GM12864 (cell line): ENCODE results near the gene TBC1D17.

ENCODE experiments used
- DNase-seq: peaks from one replicate; pipeline ENCODE4 v3.0.0-alpha.2; 2011; ENCODE audit warnings: low read depth
- H3K4me3 ChIP-seq: 2 replicates; pipeline ENCODE4 v1.5.1; 2011; ENCODE audit warnings: mild to moderate bottlenecking, low read depth, low read length, control low read depth
- CTCF ChIP-seq: IDR thresholded peaks from 2 replicates; pipeline ENCODE4 v1.5.1; 2011; ENCODE audit warnings: low read depth, mild to moderate bottlenecking, moderate library complexity, low read length, control low read depth, inconsistent platforms; ENCODE audit errors: missing control alignments

The TBC1D17 gene

GRCh38 chr19:49916839-49917733 lies 39.6 kb downstream of the TBC1D17 start:
- no peak overlapping the region for H3K4me3 ChIP-seq
- DNase-seq, result no peak
- TF ChIP-seq CTCF, result peak; percentile 33

GRCh38 chr19:49918089-49918488 lies 40.6 kb downstream of the TBC1D17 start:
- no peak for TF ChIP-seq CTCF
- H3K4me3 ChIP-seq, result no peak overlapping the region
- DNase-seq, result no peak

- no peak for DNase-seq
- TF ChIP-seq CTCF, result no peak
- no peak overlapping the region for H3K4me3 ChIP-seq
These were observed 43.3 kb downstream of the TBC1D17 start for GRCh38 chr19:49920624-49921363.

GRCh38 chr19:49921871-49922795 lies 44.6 kb downstream of the TBC1D17 start:
- TF ChIP-seq CTCF, result no peak
- H3K4me3 ChIP-seq, result no peak overlapping the region
- DNase-seq, result no peak

GRCh38 chr19:49923055-49924003 lies 45.8 kb downstream of the TBC1D17 start:
- no peak for DNase-seq
- peak overlapping the region; percentile 36 for H3K4me3 ChIP-seq
- no peak for TF ChIP-seq CTCF
